D721Med (cell line): Measurements from ENCODE around the gene SKP1.

Experiments used
- DNase-seq: peaks from one replicate; pipeline ENCODE4 v3.0.0; 2011; ENCODE audit warnings: low spot score; ENCODE audit not compliant: insufficient read length
- FAIRE-seq: peaks from 2 replicates; lab custom pipeline; 2011; peaks lifted over from hg19 to GRCh38; lab: Jason Lieb, UNC
- CTCF ChIP-seq: IDR thresholded peaks from 2 replicates; pipeline ENCODE4 v1.5.1; 2012; ENCODE audit warnings: mild to moderate bottlenecking, control low read depth; ENCODE audit not compliant: insufficient read depth; ENCODE audit errors: missing control alignments

Gene SKP1

GRCh38 chr5:134113363-134113889 is 63.3 kb downstream of the SKP1 start:
- no peak for FAIRE-seq
- no peak for TF ChIP-seq CTCF
- DNase-seq, result no peak

- FAIRE-seq, result no peak
- no peak for DNase-seq
- no peak for TF ChIP-seq CTCF
Measured at GRCh38 chr5:134112726-134113362, 63.9 kb downstream of the SKP1 start.

- DNase-seq (no peak), FAIRE-seq (no peak)
- TF ChIP-seq CTCF, result no peak
Measured at GRCh38 chr5:134111741-134112647, 64.8 kb downstream of the SKP1 start.

- no peak for FAIRE-seq
- no peak for DNase-seq
Measured at GRCh38 chr5:134110382-134110781, 66.4 kb downstream of the SKP1 start.

GRCh38 chr5:134107779-134108178 is 69.0 kb downstream of the SKP1 start:
- no peak for DNase-seq
- no peak for TF ChIP-seq CTCF
- no peak for FAIRE-seq

More at GRCh38 chr5:134110382-134110781, 66.4 kb downstream of the SKP1 start:
- no peak for TF ChIP-seq CTCF

- FAIRE-seq (no peak), DNase-seq (no peak)
- TF ChIP-seq CTCF, result no peak
Measured at GRCh38 chr5:134106991-134107701, 69.6 kb downstream of the SKP1 start.
